Tibial artery (tissue), 4 donors: Measurements from ENCODE around the gene IL34.

Experiments
- DNase-seq, 2 donors: peaks; one replicate each; pipeline ENCODE4 v3.0.0-alpha.2; 2019
- H3K27ac ChIP-seq, 2 donors: fragments of 200-600 bp; sonication (generic) in 1 of 2; 1 replicate in 1 of 2; 2 replicates in 1 of 2; pipeline ENCODE4 v1.5.1; 2018 to 2019; ENCODE audit warnings: mild to moderate bottlenecking in 1 of 2
- H3K27me3 ChIP-seq, 2 donors: fragments of 200-600 bp; sonication (generic) in 1 of 2; one replicate each; pipeline versions ENCODE4 v1.5.1 to v1.6.0; 2016 to 2019
- H3K36me3 ChIP-seq, 3 donors: fragments of 200-600 bp; sonication (generic) in 2 of 3; one replicate each; pipeline ENCODE4 v1.5.1; 2016 to 2019; ENCODE audit warnings: mild to moderate bottlenecking in 2 of 3
- H3K4me1 ChIP-seq, 4 donors: fragments of 200-600 bp; sonication (generic) in 2 of 4; 1 replicate in 3 of 4; 2 replicates in 1 of 4; pipeline ENCODE4 v1.5.1; 2016 to 2019
- H3K4me3 ChIP-seq, 2 donors: fragments of 200-600 bp; sonication (generic) in 1 of 2; 1 replicate in 1 of 2; 2 replicates in 1 of 2; pipeline ENCODE4 v1.5.1; 2018 to 2019; ENCODE audit warnings: mild to moderate bottlenecking in 2 of 2
- H3K9me3 ChIP-seq, 3 donors: fragments of 200-600 bp; sonication (generic) in 1 of 3; one replicate each; pipeline ENCODE4 v1.5.1; 2016 to 2019
- intact Hi-C: fragments of 100-400 bp; cut with DNase I; formaldehyde crosslinking; loops from one replicate; pipeline ENCODE4 v1.15.0; 2023; ENCODE audit warnings: low total_unique reads
- TF ChIP-seq, protein P1 (sequence below), 2 experiments: fragments of 200-600 bp in 1 of 2; fragments of 450-650 bp in 1 of 2; IDR thresholded peaks; one replicate each; pipeline ENCODE4 v1.5.1; 2017 to 2019; ENCODE audit warnings: antibody characterized with exemption in 2 of 2, mild to moderate bottlenecking in 1 of 2, moderate library complexity in 1 of 2

The IL34 gene

DNA sequence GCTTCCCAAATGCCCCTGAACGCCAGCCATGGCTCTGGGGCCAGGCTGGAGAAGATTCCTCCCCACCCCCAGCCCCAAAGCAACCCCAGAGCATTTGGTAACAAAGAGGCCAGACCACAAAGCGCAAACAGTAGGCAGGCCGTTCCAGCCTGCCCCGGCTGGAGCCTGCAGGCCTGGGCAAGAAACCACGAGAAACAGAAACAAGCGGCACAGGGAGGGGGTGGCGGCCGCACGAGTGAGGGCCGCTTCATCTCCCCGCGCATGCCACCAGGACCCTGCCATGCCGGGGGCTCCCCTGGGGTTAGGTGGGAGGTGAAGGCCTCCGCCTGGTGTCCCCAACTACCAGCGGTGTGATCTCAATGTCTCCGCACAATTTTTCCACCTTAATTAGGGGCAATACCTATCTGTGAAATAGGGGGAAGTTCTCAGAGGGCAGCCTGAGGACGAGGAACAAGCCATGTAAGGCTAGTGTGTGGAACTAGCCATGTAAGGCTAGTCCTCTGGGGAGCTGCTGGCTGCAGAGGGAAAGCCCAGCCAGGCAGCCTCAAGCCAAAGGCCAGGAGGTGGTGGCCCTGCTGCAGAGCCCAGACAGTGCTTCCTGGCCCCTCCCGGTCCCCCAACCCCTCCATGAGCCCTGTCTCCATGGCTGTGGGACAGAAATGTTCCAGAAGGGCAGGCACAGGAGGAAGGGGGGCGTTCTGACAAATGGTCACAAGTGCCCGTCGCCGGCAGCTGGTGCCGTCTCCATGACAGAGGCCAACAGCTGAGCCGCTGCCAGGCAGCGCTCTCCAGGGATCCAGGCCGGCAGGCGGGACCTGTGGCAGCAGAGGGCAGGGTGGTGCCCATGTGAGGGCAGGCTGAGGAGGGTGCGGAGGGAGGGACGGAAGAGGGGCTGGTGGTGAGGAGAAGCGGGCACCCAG lies 54.0 kb downstream of the IL34 start:
- peak; percentile 83 to 97 for DNase-seq
- intact Hi-C loops, result loop anchor here (5.0 kb wide), 1 partner anchor 37 kb away; no protein-coding TSS in a partner anchor
- H3K27ac ChIP-seq, result peak overlapping the region; percentile 99 to 100
- H3K27me3 ChIP-seq, result no peaks in the 10 kb centered on the region
- peaks cover 0 to 100% (median 93%) of the 10 kb centered on the region in 4 donors for H3K4me1 ChIP-seq
- no peak overlapping the region for H3K4me3 ChIP-seq
- no peaks in the 10 kb centered on the region for H3K9me3 ChIP-seq
- peaks cover 0 to 5% (median 0%) of the 10 kb centered on the region in 3 donors for H3K36me3 ChIP-seq
- TF ChIP-seq, protein P1, sequence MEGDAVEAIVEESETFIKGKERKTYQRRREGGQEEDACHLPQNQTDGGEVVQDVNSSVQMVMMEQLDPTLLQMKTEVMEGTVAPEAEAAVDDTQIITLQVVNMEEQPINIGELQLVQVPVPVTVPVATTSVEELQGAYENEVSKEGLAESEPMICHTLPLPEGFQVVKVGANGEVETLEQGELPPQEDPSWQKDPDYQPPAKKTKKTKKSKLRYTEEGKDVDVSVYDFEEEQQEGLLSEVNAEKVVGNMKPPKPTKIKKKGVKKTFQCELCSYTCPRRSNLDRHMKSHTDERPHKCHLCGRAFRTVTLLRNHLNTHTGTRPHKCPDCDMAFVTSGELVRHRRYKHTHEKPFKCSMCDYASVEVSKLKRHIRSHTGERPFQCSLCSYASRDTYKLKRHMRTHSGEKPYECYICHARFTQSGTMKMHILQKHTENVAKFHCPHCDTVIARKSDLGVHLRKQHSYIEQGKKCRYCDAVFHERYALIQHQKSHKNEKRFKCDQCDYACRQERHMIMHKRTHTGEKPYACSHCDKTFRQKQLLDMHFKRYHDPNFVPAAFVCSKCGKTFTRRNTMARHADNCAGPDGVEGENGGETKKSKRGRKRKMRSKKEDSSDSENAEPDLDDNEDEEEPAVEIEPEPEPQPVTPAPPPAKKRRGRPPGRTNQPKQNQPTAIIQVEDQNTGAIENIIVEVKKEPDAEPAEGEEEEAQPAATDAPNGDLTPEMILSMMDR (IDR thresholded peaks at IDR 0.05), result no peak

DNA sequence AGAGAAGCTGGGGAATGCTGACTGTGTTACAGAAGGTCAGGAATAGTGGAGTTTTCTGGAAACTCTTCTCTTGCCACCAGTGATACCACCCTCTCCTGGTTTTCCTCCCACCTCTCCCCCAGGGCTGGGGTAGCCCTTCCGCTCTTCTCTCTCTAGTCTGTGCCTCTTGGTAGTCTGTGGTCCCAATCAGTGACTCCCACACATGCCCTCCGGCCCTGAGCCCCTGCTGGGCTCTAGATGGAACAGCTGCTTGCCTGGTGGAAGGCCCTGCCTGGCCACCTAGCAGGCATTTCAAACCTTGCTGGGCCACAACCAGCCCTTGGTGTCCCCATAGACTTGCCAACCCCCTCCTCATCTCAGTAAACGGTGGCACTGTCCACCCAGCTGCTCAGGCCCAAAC lies 54.7 kb downstream of the IL34 start:
- peak overlapping the region; percentile 99 to 100 for H3K27ac ChIP-seq
- TF ChIP-seq, protein P1 (IDR thresholded peaks at IDR 0.05), result no peak
- peaks cover 0 to 5% (median 0%) of the 10 kb centered on the region in 3 donors for H3K36me3 ChIP-seq
- H3K27me3 ChIP-seq, result no peaks in the 10 kb centered on the region
- no peak overlapping the region for H3K4me3 ChIP-seq
- no peak for DNase-seq
- intact Hi-C loops, result loop anchor here (5.0 kb wide), 1 partner anchor 36 kb away; no protein-coding TSS in a partner anchor
- no peaks in the 10 kb centered on the region for H3K9me3 ChIP-seq
- peaks cover 0 to 100% (median 96%) of the 10 kb centered on the region in 4 donors for H3K4me1 ChIP-seq

DNA sequence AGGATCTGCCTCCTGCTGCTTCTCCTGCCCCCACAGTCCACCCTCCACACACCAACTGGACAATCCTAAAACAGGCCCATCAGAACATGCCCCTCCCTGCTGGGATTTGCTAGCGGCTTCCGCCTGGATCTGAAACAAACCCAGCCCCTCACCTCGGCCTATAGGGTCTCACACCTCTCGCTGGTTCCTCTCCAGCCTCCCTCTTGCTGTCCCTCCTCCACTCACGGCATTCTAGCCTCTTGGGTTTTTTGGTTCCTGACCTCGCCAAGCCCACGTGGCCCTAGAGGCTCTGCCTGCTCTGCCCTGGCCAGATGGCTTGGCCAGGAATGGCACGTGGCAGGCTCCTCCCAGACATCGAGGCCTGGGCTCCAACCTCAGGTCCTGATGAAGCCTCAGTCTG lies 55.2 kb downstream of the IL34 start:
- TF ChIP-seq, protein P1 (IDR thresholded peaks at IDR 0.05), result no peak
- no peak for DNase-seq
- intact Hi-C loops, result loop anchor here (5.0 kb wide), 1 partner anchor 36 kb away; no protein-coding TSS in a partner anchor
- Histone ChIP-seq H3K4me1 (peaks cover under 1 to 100% (median 96%) of the 10 kb centered on the region in 4 donors), H3K9me3 (no peaks in the 10 kb centered on the region), H3K27ac (peak overlapping the region; percentile 99 to 100), H3K27me3 (no peaks in the 10 kb centered on the region), H3K4me3 (no peak overlapping the region), H3K36me3 (peaks cover 0 to 5% (median 0%) of the 10 kb centered on the region in 3 donors)

DNA sequence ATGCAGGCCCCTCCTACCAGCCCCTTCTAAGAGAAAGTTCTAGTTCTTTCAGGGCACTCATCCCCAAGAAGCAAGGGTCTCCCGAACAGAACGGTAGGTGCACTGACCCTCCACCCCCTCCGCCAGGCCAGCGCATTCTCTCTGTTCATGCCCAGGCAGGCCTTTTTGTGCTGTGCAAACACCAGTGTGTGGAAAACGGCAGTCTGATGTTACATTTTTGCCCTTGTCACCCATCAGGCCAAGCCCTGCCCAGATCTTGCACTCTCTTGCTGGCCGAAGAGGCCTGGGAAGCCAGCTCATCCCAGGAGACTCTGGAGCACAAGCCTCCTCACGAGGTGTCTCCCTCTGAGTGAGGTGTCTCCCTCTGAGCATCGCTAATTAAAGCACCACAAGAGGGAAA lies 55.6 kb downstream of the IL34 start:
- DNase-seq, result no peak
- Histone ChIP-seq H3K9me3 (no peaks in the 10 kb centered on the region), H3K27me3 (no peaks in the 10 kb centered on the region), H3K4me1 (peaks cover 4 to 100% (median 96%) of the 10 kb centered on the region in 4 donors), H3K36me3 (peaks cover 0 to 5% (median 0%) of the 10 kb centered on the region in 3 donors), H3K27ac (peak overlapping the region; percentile 99 to 100), H3K4me3 (no peak overlapping the region)
- intact Hi-C loops, result loop anchor here (5.0 kb wide), 1 partner anchor 35 kb away; no protein-coding TSS in a partner anchor
- TF ChIP-seq, protein P1 (IDR thresholded peaks at IDR 0.05), result no peak

DNA sequence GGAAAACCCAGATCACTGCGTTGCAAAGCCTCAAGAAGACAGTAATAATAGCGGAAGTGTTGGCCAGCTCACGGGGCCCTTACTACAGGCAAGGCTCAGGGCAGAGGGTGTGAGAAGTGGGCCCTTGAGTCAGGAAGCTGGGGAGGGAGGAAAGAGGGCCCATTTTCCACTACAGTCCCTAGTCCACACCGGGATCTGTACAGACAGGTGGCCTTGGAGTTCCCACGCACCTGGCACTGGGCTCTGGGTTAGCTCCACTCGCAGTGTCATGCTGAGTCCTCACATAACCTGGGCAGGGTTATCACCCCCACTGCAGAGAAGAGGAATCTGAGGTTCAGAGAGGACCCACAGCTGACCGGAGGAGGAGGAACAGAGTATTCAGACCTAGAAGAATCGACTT lies 56.3 kb downstream of the IL34 start:
- peaks cover 0 to 5% (median 0%) of the 10 kb centered on the region in 3 donors for H3K36me3 ChIP-seq
- TF ChIP-seq, protein P1 (IDR thresholded peaks at IDR 0.05), result no peak
- no peak overlapping the region for H3K4me3 ChIP-seq
- H3K27me3 ChIP-seq, result no peaks in the 10 kb centered on the region
- intact Hi-C loops, result loop anchor here (5.0 kb wide), 1 partner anchor 35 kb away; no protein-coding TSS in a partner anchor
- H3K9me3 ChIP-seq, result no peaks in the 10 kb centered on the region
- H3K4me1 ChIP-seq, result peaks cover 4 to 100% (median 96%) of the 10 kb centered on the region in 4 donors
- DNase-seq, result no peak
- H3K27ac ChIP-seq, result peak overlapping the region; percentile 99 to 100
